GM12892 (cell line): ENCODE measurements around the gene SPATS1.
"Not testable (repeated sequence)": the region's sequence is repeated elsewhere in the genome, so short reads cannot be mapped to it uniquely, and the experiment has no call there.

Experiments used
- DNase-seq: peaks from one replicate; pipeline ENCODE4 v3.0.0; 2011; ENCODE audit not compliant: insufficient read length
- FAIRE-seq: peaks from 2 replicates; lab custom pipeline; 2011; peaks lifted over from hg19 to GRCh38; lab: Jason Lieb, UNC
- POLR2A ChIP-seq: IDR thresholded peaks from 2 replicates; pipeline ENCODE4 v1.6.1; 2011; ENCODE audit warnings: low read depth, low read length, control low read depth
- POLR2AphosphoS5 ChIP-seq: IDR thresholded peaks from 2 replicates; pipeline ENCODE4 v1.6.1; 2011; ENCODE audit warnings: low read depth, low read length, control low read depth
- TAF1 ChIP-seq: IDR thresholded peaks from 2 replicates; pipeline ENCODE4 v1.6.1; 2011; ENCODE audit warnings: low read depth, mild to moderate bottlenecking, control low read depth, low read length, borderline replicate concordance

SPATS1 gene

DNA sequence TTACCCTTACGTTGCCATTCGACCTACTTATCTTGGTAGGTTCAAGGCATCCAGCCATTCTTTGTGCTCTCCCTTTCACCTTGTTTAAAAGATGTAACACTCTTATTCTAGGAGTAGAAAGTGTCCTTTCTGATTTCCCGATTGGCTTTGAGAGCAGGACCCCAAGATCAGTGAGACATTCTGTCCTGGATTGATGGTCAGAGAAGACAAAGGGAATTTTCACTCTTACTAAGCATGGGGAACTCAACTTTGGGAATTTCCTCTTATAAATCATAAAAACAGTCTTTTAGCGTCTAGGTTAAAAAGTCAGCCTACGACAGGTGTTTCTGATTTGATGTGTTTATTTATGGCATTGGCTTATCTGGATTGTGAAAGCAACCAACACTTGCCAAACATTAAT lies 26.5 kb upstream of the SPATS1 start:
- no peak for TF ChIP-seq POLR2AphosphoS5
- no peak for TF ChIP-seq POLR2A
- TF ChIP-seq TAF1, result no peak
- FAIRE-seq, result no peak
- no peak for DNase-seq

DNA sequence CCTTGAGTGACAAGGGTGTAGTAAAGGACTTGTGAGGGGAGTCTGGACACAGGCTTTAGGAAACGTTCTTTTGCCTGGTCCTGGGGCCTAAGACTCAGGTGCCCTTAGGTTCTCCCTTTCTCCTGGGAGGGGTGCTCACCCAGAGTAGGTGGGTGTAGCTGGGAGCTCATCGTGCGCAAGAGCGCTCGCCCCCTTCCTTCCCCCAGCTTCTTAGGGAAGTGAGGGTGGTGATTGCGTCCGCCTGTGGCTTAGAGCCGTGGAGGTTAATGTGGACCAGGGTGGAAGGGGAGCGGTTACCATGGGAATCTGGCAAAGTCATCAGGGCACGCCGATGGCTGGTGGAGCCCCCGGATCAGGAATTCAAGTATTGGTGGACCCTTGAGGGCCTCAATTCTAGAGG lies 26.0 kb upstream of the SPATS1 start:
- FAIRE-seq, result no peak
- no peak for DNase-seq
- TF ChIP-seq POLR2A (no peak), TAF1 (no peak), POLR2AphosphoS5 (no peak)

DNA sequence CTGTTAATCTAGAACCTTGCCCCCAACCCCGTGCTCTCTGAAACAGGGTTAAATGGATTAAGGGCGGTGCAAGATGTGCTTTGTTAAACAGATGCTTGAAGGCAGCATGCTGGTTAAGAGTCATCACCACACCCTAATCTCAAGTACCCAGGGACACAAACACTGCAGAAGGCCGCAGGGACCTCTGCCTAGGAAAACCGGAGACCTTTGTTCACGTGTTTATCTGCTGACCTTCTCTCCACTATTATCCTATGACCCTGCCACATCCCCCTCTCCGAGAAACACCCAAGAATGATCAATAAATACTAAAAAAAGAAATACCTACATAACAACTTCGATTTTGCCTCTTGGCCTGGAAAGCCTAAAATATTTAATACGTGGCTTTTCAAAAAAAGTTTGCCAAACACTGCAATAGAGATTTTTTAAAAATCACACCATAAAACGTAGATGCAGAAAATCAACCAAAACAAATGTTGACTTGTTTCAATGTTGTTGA lies 25.3 kb upstream of the SPATS1 start:
- FAIRE-seq, result not testable (repeated sequence)

DNA sequence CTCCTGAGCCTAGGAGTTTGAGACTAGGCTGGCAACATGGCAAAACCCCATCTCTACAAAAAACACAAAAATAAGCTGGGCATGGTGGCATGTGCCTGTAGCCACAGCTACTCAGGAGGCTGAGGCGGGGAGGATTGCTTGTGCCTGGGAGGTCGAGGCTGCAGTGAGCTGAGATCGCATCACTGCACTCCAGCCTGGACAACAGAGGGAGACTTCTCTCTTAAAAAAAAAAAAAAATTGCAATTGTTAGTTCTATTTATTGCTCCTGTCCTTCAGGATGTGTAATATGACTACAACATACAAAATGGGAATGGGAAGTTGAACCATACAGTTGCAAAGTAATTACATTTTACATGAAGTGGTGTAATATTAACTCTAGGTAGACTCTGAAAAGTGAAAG lies 21.2 kb upstream of the SPATS1 start:
- no peak for FAIRE-seq
- TF ChIP-seq POLR2AphosphoS5, result no peak
- TF ChIP-seq POLR2A, result no peak
- no peak for TF ChIP-seq TAF1
- no peak for DNase-seq

More for the DNA sequence above, 25.3 kb upstream of the SPATS1 start:
- DNase-seq, result not testable (repeated sequence)

DNA sequence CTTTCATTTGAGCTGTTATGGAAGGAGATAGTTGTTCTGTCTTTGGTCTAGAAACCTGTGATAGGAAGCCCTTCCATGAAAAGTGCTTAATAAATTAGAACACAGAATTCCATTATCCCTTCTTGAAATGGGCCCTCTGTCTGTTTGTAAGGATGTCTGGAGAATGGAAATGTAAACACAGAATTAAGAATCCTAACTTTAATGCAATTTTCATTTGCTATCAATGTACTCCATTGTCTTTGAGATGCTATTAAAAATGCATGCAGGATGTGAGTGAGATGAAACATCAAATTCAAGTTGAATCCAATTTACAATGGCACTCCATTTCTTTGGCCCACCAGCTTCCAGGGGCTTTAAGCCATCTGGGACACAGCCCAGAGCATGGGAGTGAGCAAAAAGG lies 15.4 kb upstream of the SPATS1 start:
- no peak for TF ChIP-seq POLR2A
- DNase-seq, result no peak
- no peak for FAIRE-seq

DNA sequence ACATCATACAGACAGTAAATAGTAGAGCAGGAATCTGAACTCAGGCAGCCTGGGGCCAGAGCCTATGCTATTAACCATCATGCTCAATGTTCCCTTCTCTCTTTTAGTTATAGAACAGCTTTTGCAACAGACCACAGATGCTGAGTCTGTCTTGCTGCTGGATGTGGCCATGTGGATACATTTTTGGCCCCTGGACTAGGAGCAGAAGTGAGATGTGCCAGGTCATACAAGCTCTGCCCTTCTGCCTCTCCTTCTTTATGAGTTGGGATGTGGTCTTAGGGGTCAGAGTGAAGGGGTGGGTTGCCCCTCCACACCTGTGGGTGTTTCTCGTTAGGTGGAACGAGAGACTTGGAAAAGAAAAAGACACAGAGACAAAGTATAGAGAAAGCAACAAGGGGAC lies 14.7 kb upstream of the SPATS1 start:
- FAIRE-seq (no peak), DNase-seq (no peak)
- TF ChIP-seq POLR2AphosphoS5, result no peak
- TF ChIP-seq POLR2A, result no peak
- no peak for TF ChIP-seq TAF1

DNA sequence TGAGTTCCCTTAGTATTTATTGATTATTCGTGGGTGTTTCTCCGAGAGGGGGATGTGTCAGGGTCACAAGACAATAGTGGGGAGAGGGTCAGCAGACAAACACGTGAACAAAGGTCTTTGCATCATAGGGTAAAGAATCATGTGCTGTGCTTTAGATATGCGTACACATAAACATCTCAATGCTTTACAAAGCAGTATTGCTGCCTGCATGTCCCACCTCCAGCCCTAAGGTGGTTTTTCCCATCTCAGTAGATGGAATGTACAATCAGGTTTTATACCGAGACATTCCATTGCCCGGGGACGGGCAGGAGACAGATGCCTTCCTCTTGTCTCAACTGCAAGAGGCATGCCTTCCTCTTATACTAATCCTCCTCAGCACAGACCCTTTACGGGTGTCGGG lies 14.2 kb upstream of the SPATS1 start:
- not testable (repeated sequence) for DNase-seq, FAIRE-seq

DNA sequence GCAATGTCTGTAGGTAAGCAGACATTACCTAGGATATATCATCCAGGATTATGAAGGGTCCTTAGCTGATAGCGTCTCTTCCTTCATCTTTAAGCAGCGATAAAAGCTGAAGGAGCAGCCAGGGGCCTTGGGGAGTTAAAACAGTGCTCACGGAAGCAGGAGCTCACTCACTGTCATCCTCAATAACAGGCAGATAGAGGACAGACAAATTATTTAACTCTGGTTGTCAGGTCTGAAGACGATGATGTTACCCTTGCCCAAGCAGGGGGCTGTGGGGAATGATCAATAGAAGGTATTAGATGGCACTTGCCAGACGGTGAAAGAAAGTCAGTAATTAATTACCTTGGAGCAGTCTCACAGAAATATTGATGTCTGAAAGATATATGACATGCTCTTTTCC lies 12.6 kb upstream of the SPATS1 start:
- no peak for FAIRE-seq
- no peak for DNase-seq
- TF ChIP-seq TAF1, result no peak
- no peak for TF ChIP-seq POLR2AphosphoS5
- TF ChIP-seq POLR2A, result no peak

DNA sequence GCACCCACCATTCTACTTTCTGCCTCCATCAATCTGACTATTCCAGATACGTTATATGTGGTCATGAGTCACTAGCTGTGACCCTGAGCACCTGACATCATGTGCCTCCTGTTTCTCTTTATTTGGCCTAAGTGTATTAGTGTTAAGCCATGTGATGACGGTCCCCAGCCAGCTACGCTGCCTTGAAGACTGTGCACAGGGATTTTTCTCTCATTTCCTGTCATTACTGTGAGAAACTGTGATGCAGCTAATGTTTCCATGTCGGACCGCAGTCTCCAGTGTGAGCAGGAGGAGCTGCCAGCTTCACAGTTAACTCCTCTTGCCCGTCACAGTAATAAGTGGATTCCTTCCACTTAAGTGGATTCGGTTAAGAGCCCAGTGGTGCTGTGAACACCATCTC lies 9.9 kb upstream of the SPATS1 start:
- FAIRE-seq, result no peak
- no peak for TF ChIP-seq POLR2AphosphoS5
- no peak for TF ChIP-seq TAF1
- TF ChIP-seq POLR2A, result no peak

DNA sequence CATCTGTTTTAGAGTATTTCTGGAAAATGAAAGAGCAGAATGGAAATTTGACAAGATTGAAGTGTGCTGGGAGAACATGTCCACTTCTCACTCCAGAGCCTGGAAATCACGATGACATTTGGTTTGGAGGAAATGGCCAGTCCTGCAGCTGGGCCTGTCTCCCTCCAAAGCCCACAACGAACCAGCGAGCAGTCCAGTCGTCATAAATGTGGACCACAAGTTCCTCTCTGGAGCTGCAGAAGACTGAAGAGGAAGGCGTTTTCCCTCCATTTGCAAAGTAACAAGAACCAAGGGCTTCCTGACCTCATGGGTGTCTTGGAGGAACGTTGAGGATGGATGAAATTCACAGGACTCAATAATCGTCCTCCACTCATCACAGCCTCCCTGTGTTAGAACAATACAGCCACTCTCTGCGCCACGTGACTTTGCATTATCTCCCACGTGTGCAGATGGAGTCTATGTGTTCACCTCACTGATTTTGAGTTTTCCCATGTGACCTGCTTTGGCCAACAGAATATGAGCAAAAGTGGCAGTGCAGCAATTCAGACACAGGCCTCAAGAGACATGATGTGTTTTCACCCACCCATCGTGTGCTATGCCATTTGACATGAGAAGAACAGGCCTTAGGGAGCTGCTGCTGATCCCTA lies 9.1 kb upstream of the SPATS1 start:
- TF ChIP-seq POLR2AphosphoS5 (no peak), TAF1 (no peak), POLR2A (no peak)
- no peak for FAIRE-seq
- no peak for DNase-seq

More for the DNA sequence above, 9.9 kb upstream of the SPATS1 start:
- DNase-seq, result no peak

DNA sequence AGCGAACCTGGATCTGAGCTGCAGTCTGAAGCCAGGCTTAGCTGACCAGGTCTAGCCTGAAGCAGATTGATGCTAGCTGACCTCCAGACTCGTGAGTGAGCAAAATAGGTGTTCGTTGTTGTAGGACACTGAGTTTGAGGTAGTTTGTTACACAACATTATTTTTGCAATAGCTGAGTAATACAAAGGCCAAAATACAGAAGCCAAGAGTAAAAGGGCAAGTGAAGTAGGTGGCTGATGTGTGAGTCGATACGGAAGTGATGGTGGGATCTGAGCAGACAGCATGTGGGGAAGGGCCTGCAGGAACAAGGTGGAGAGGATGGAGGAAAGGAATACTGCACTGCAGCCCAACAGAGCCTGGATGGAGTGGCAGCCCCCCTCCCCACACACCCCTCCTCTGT lies 8.5 kb upstream of the SPATS1 start:
- TF ChIP-seq POLR2AphosphoS5 (no peak), POLR2A (no peak), TAF1 (no peak)
- FAIRE-seq, result no peak
- DNase-seq, result no peak

DNA sequence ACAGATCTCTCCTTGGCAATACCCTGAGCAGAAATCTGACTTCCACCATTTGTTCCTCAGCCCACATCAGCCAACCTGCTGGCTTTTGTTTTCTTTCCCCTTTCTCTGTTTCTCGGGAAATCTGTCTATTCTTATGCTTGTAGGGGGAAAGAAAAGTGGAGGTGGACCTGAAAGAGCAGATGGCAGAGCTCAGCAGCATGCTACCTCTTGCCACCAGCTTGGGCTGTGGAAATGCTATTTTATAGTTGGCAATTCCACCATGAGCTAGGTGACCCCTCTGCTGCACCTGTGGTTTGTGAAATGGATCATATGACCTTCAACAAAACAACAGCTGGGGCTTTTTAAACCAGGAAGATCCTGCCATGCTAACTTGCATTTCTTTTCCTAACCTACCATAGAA lies 6.8 kb upstream of the SPATS1 start:
- DNase-seq, result no peak
- no peak for FAIRE-seq
- TF ChIP-seq POLR2AphosphoS5, result no peak
- no peak for TF ChIP-seq POLR2A
- TF ChIP-seq TAF1, result no peak
